CD4-positive, alpha-beta T cell treated with Interleukin-6 for 4 hours (primary cell): ENCODE results near the gene TASP1.

ENCODE experiments used
- DNase-seq: peaks from one replicate; pipeline ENCODE4 v3.0.0-alpha.2; 2020; ENCODE audit warnings: mixed read lengths

Gene TASP1

GRCh38 chr20:13426870-13427269 is 211.9 kb downstream of the TASP1 start:
- DNase-seq, result no peak

GRCh38 chr20:13425381-13426135 is 213.2 kb downstream of the TASP1 start:
- no peak for DNase-seq

- DNase-seq, result no peak
Observed at GRCh38 chr20:13424174-13424833, 214.4 kb downstream of the TASP1 start.

GRCh38 chr20:13423472-13424173 is 215.1 kb downstream of the TASP1 start:
- DNase-seq, result no peak

- DNase-seq, result no peak
Observed at GRCh38 chr20:13422637-13423036, 216.1 kb downstream of the TASP1 start.

- no peak for DNase-seq
Observed at GRCh38 chr20:13420625-13421024, 218.1 kb downstream of the TASP1 start.

GRCh38 chr20:13419477-13419876 is 219.3 kb downstream of the TASP1 start:
- DNase-seq, result no peak

- no peak for DNase-seq
Observed at GRCh38 chr20:13418263-13419229, 220.2 kb downstream of the TASP1 start.

GRCh38 chr20:13416531-13416930 is 222.2 kb downstream of the TASP1 start:
- DNase-seq, result no peak

- DNase-seq, result no peak
Observed at GRCh38 chr20:13412806-13413445, 225.8 kb downstream of the TASP1 start.

- DNase-seq, result no peak
Observed at GRCh38 chr20:13404293-13404692, 234.4 kb downstream of the TASP1 start.

GRCh38 chr20:13403453-13403852 is 235.3 kb downstream of the TASP1 start:
- DNase-seq, result no peak

- no peak for DNase-seq
Observed at GRCh38 chr20:13402986-13403385, 235.7 kb downstream of the TASP1 start.

GRCh38 chr20:13402171-13402760 is 236.5 kb downstream of the TASP1 start:
- no peak for DNase-seq

- no peak for DNase-seq
Observed at GRCh38 chr20:13401596-13401995, 237.1 kb downstream of the TASP1 start.

- DNase-seq, result no peak
Observed at GRCh38 chr20:13400453-13400852, 238.3 kb downstream of the TASP1 start.

GRCh38 chr20:13397300-13397724 is 241.4 kb downstream of the TASP1 start:
- no peak for DNase-seq

GRCh38 chr20:13396826-13397225 is 241.9 kb downstream of the TASP1 start:
- no peak for DNase-seq

- DNase-seq, result no peak
Observed at GRCh38 chr20:13396022-13396421, 242.7 kb downstream of the TASP1 start.

- no peak for DNase-seq
Observed at GRCh38 chr20:13395232-13395631, 243.5 kb downstream of the TASP1 start.

GRCh38 chr20:13392391-13392790 is 246.3 kb downstream of the TASP1 start:
- no peak for DNase-seq

- DNase-seq, result no peak
Observed at GRCh38 chr20:13389115-13389514, 249.6 kb downstream of the TASP1 start.
